GM18511 (cell line): ENCODE data around the gene NTM.

Experiments used
- ATAC-seq: cut with Tn5 transposase; IDR thresholded peaks from one replicate; pipeline ENCODE4 v1.9.1; 2021; ENCODE audit warnings: mild to moderate bottlenecking, moderate library complexity; ENCODE audit not compliant: unreplicated experiment

Gene NTM

DNA sequence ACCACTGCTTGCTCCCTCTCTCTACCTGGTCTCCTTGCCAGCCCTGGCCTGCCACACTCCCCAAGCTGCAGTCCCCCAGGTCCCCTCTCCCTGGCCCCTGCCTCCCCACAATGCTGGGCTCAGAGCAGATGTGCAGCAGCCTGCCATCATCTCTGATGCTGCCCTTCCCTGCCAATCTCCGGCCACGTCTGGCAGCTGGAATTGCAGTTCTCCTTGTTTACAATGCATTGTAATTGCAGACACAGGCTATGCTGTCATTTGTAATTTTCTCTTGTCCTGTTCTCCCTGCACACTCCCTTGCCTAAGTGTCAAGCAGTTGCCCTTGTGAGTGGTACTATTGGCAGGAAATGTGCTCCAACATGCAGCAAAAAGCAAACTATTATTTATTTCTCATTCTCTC is 222.3 kb downstream of the NTM start:
- no peak for ATAC-seq

DNA sequence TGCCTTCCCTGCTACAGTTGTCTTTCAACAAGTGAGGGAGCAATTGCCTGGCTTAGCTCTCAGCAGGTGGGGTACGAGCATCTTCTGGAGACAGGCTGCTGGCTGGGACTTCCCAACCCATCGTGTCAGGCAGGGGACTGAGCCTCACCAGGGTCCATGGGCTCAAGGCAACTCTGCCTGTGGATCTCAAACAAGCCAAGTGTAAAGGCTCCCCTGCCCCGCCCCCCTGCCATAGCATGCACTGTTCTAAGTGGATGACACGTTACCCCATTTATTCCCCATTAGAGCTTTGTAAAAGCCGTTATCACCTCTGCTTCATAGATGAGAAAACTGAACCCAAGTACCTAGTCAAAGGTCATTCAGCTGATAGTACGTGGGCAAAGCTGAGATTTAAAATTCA is 222.9 kb downstream of the NTM start:
- ATAC-seq: no peak

DNA sequence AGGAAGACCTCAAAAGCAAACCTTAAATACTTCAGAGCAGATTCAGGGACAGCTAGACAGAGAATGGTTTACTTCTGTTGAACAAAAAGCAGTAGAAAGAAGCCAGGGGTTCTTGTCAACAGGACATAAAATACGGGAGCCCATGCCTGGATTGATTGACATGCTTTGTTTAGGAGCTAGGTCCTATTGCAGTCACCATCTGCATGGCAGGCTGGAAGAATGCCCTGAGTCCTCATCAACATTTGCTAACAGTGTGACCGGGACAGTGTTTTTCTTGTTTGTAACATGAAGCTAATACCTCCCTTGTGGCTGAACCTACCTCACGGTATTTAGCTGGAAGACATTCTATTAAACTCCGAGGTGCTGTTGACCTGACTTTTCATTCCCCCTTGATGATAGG is 225.4 kb downstream of the NTM start:
- no peak for ATAC-seq

DNA sequence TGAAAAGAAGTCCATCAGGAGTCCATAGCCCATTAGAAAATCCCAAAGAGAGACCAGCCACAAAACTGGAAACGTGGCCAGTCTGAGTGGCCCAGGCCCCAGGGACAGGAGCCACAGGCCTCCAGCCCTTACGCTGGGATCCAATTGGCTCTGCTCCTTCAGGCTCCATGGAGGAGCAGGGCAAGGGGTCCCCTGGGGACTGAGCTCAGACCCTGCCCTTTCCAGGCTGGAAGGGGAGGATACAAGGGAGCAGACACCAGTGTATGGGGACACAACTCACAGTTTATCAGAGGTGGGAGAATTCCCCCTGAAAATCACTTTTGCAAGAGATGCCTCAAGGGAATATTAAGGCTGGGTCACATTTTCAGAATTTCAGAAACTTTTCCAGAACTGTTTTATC is 227.5 kb downstream of the NTM start:
- ATAC-seq: no peak

DNA sequence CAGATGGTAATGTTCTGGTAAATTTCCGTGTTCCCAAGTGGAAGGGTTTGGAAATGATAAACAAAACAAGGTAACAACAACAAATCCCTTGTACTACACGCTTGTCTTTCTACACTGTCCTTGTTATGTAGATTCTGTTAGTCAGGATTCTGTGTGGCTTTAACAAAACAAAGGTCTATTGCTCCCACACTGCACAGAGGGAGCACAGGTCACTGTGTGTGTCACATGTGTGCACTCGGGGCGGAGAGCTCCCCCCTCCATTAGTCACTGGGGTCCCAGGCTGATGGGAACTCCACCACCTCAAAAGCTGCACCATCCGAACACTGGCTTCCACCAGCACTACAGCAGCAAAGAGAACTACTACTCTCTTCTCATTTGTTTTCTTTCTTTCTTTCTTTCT is 227.9 kb downstream of the NTM start:
- ATAC-seq: no peak

DNA sequence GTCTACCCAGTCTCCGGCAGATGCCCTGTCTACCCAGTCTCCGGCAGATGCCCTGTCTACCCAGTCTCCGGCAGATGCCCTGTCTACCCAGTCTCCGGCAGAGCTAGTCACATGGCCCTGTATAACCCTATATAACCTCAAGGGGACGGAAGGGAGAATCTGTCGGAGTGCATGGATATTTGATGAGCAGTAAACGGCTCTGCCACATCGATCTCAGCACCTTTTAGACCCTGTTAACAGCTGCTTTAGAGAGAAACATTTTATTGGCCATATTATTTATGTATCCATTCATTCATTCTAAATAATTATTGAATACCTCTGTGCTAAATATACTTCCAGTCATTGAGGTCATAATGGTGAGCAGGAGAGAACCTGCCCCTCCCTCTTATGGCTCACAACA is 228.9 kb downstream of the NTM start:
- ATAC-seq: no peak

DNA sequence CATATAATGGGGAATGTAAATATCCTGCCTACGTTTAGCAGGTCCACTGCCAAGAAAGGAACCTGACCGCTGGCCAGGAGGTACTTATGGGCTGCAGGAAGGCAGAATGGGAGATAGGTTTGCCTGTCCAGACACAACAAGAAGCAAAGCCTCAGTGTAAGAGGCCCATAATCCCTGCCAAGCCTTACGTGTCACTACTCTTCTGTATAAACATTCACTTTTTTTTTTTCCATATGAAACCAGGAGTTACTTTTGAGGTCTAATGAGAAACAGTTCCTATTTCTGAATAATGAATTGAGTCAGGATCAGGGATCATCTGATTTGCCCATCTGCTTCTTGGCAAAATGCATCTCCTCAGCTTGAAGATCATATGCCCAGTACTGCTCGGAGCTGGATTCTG is 230.2 kb downstream of the NTM start:
- no peak for ATAC-seq

DNA sequence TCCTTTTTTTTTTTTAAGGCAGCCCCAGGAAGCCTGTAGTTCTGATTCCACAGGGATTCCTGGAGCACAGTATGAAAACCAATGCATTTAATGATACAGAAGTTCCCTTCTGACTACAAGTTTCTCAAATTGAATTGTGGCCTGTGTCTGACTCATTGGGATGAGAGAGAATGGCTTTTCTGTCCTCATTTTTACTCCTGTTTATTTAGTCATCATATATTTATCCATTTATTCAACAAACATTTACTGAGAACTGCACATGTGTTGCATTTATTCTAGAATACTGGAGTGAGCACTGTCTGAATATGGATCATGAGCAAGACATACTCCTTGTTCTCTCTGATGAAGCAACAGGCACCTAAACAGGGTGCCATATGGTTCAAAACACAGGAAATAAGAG is 231.2 kb downstream of the NTM start:
- ATAC-seq: no peak

DNA sequence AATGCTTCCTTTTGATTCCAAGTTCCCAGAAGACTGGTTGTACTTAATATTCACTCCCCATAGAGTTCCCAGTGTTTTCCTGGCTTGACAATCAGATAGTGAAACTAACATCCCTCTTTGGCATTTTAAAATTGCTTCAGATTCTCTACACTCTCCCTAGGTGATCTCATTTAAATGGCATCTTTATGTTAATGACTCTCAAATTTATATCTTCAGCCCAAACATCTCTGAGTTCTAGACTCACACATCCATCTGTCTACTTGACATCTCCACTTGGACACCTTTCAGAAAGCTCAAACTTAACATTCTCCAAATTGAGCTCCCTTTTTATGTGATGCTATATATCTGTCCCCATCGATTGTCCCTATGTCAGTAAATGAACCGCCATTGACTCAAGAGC is 232.0 kb downstream of the NTM start:
- no peak for ATAC-seq

DNA sequence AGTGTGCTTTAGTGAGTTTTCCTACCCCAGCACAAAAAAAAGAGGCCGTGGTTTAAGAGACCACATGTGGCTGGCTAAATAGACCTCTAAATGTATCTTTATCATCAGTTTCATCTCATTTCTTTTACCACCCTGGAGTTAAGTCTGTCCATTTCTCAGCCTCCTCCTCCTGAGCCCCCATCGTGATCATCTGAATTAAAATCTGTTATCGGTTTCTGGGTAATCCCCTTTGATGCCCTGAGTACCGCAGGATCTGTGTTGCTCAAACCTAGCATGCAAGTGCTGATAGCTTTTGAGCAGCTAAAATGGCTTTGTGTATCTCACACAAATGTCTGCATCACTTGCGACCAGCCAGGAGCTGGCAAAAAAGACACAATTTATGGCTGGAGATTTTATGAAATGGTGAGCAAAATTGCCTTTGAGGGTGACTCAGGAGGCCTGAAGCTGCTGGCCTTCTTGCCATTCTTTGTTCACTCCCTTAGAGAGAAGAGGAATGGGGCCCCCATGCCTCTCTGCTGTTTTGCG is 236.5 kb downstream of the NTM start:
- ATAC-seq: no peak

DNA sequence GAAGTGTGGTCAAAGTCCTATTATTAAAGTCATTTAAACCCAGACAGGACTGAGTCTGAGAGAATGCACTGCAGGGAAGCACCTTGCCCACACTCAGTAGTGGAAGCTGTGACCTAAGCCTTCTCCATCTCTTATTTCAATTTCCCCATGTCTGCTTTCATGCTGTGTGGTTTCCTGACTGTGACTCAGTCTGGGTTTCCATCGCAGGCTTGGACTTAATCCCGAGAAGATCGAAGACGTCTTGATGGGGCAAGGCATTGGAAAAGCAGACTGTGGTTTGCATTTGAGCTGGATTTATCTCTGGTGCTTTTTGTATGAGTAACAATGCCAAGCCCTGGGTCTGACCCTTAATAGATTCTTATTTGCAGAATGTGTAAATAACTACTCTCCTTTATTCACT is 238.9 kb downstream of the NTM start:
- no peak for ATAC-seq

DNA sequence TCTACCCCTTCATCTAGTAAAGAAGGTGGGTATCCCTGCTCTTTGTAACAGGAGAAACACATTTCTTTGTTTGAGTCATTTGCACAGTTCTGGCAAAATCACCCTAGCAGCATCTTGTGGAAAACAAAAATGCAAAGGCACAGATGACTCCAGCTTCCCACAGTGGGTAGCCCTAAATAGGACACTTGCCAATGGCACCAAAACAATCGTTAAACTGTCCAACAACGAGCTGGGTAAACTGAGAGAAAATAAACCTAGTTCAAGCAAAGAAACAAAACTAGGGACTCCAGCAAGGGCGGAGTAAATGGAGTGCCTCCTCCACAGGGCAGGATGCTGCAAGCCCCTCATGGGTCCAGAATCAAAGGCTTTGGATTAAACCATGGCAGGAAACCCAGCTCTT is 239.5 kb downstream of the NTM start:
- ATAC-seq: no peak

DNA sequence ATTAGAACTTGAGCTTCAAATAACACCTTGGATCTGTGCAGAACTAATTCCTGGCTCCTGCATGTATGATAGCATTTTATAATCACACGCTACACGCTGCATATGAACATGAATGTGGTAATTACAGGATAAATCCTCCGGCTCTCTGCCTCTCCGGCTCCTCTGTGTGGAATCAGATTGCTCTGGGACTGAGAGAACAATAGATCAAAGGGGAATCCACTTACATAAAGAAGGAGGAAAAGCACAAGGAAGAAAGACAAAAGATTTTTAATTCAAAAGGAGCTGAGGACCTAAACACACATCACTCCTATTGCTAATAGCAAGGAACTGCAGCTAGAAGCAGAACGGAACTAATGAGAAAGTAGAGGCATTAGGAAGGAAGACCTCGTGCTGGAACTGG is 240.9 kb downstream of the NTM start:
- ATAC-seq: no peak

DNA sequence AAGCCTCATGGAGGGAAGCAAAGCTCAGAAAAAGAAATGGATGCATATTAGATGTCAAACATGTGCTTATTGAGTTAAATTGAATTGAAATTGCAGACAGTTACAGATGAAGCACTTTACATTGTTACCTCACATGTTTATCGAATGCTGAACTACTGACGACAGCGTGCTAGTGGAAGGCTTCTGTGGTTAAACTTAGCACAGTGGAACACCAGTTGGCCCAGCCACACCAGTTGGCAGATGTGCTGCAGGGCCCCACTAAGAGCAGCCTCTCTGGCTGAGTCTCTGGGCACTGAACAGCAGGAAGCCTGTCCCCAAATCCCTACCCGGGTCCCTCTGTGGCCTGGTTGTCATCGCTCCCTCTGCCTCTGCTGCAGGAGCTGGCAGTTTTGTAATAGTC is 242.1 kb downstream of the NTM start:
- no peak for ATAC-seq

DNA sequence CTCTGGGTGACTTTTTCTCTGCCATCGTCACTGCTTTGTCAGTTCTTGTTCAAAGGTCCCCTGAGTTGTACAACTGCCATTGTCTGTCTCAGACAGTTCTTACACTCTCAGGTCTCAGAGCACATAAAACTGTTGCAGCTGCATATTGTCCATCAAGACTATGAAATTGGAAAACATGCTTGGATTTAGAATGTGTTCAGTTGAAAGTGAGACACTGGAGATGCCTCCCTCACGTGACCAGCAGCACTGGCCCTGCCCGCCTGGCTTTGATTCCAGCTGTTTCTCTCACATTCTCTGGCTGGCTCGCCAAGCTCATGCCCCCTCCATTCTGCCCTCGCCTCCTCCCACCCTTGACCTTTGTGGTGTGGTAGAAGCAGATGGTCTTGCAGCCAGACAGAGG is 244.2 kb downstream of the NTM start:
- ATAC-seq: no peak

DNA sequence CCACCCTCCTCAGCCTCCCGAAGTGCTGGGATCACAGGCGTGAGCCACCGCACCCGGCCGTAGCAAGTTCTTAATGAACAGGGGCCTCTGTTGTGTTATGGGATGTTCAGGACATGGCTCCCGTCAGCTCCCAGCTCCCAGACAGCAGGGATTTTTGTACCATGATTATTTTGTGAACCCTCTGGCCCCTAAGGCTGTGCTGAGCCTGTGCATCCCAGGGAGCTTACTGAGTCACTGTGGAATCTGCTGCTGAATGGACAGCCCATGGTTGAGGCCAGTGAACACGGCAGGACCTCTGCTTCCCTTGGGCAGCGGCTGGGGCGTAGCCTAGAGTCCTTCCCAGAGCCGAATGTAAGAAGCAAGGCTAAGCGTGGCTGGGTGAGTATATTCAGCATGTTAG is 245.2 kb downstream of the NTM start:
- no peak for ATAC-seq

DNA sequence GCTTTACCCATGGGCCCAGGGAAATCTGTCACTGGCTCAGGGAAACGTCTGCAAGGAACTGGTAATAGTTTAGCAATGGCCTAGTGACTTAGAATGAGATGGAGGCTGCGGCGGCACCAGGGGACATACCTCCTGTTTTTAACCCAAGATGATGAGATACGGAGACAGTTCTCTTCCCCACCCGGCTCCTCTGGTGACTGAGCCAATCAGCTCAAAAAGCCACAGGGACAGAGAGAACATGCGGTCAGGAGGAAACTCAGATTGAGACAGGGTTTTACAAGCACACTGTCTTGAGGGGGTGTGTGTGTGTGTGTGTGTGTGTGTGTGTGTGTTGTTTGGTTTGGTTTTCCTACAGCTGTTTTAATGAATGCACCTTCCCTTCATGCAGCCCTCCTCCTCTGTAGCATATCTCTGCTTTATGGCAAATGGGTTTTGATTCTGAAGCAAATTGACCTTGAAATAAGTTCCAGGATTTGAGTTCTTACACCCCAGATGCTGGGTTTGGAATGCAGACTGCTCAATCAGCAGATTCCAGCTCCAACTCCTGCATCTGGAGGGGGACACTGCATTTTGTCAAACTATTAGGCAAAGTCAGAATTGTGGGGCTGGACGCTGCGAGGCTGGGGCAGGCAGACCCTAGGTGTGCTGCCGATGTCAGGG is 246.2 kb downstream of the NTM start:
- ATAC-seq: no peak

DNA sequence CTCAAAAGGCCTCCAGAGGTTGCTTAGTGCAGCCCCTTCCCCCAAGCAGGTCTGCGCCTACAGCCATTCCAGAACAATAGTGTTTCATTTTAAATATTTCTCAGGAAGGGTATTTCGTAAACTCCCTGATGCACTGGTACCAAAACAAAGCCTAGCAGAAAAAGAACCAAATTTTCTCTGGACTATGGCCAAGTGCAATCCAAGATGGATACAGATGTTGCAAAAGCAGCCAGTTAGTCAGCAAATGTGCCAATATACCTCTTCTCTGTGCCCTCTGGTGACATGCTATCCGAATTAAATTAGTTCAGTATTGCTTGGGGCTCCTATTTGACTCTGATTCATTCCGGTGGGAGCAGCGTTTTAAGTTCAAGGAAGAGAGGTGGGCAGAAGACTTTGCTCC is 247.8 kb downstream of the NTM start:
- no peak for ATAC-seq

DNA sequence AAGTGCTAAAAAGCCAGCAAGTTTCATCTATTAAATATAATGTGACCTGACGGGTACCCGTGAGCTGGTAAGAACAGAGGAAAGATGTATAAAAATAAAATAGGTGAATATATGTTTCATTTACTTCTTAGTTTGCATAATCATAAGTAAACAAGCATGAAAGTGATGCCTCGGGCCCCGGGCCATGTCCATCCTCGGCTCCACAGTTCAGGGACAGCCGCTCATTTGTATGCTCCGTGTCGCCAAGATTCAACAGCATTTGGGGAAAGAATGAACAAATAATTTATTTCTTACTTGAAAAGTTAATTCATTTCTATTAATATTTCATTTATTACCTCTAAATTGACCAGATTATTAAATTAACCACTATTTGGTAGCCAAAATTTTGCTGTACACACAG is 251.8 kb downstream of the NTM start:
- ATAC-seq: no peak

DNA sequence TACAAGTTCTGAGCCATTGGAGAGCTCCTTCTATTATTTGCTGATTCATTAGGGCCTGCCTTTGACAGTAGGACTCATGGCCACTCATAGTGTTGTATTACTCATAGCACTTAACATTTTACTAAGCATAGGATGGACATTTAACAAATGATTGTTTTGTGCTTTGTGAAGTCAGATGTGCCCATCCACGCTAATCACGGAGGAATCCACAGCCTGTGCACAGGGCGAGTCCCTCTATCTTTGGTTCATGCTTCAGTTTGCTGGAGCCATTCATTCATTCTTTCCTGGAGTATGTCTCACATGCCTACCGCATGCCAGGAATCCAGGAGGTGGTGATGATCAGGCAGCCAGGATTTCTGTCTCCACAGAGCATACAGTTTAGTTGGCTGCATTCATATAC is 254.1 kb downstream of the NTM start:
- ATAC-seq: no peak

DNA sequence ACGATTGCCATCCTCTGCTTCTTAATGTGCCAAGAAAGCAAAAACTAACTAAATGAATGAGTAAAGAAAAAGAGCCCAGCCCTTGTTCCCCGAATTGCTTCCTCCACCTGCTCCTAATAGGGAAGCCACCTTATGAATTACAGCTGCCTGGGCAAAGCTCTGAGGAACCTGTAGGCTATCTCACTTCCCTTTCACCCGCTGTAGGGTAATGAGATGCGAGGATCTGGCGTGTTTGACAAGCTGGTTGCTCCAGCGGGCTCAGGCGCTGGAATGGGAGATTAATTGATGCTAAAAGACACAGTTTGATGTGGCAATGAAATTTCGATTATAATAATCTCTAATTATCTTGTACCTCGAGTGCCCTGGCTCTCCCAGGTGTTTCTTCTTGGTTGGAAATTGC is 256.4 kb downstream of the NTM start:
- no peak for ATAC-seq

DNA sequence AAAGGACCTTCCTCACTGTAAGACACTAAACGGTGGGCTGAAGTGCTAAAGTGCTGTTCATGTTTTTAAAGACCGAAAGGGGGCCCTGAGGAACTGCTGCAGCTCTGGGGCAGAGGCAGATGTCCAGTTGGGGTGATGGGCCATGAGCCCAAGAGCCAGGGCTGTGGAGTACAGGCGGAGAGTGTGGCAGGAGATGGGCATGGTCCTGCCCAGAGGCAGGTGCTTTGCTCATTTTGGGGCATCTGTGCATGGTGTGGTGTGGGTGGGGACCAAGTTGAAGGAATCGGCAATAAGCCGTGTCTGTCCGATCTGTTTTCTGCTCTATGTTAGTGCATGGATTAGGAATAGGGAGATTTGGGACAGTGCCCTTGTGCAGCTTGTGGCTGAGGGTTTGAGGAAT is 258.3 kb downstream of the NTM start:
- no peak for ATAC-seq

DNA sequence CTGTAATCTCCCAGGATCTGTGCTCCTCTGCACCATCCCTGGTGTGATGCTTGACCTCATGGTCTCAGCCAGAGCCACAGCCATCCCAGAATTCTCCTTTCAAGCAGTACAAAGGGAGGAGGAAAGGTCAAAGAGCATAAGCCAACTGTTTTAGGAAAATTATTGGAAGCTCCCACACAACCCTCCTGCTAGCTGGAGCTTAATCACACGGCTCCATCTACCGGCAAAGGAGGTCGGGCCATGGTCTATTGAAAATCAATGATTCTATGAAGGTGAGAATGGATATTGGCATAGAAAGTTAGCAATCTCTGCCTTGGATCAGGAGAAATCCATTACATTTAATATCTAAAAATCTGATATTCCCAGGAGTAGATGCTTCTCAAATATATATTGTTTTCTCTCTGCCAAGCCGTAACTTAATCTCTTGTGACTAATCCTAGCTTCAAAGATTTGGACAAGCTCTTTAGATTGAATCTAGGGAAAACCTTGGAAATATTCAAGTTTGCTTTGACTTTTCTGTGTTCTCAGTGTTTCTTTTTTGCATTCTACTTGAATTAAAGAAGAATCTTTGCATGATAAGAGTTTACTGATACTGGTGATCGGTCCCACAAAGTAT is 259.6 kb downstream of the NTM start:
- ATAC-seq: no peak
